ENCODE measurements around the gene MTMR2. TPM values are rescaled to one million over a fixed set of nuclear protein-coding genes. Genes with fewer than 3 reads are reported as not detected.

The MTMR2 gene
- total RNA-seq, 1 donor from 2014 or later = 37.3 TPM

- no peak for DNase-seq (ENCODE audit: extremely low read depth, low read depth, low spot score)
Observed at GRCh38 chr11:95918720-95919119, 5.2 kb downstream of the MTMR2 start.

DNA sequence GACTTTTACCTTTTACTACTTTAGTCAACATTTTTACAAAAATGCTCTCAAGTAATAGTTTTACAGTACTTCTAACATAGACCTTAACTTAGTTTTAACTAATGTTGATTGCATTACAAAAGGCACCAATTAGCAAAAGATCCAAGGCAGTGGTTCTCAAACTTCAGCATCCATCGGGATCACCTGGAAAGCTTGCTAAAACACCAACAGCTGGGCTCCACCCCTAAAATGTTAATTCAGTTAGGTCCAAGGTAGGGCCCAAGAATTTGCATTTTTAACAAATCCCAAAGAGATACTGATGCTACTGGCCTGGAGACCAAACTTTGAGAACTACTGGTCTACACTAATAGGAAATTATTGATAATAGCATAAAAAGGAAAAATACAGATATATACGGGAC, 5.9 kb downstream of the MTMR2 start:
- DNase-seq (ENCODE audit: extremely low read depth, low read depth, low spot score) = no peak

GRCh38 chr11:95917193-95918036, 6.5 kb downstream of the MTMR2 start:
- peak; percentile 99 for DNase-seq (ENCODE audit: extremely low read depth, low read depth, low spot score)

- no peak for DNase-seq (ENCODE audit: extremely low read depth, low read depth, low spot score)
Observed at GRCh38 chr11:95916049-95916448, 7.9 kb downstream of the MTMR2 start.

GRCh38 chr11:95915051-95915450, 8.9 kb downstream of the MTMR2 start:
- DNase-seq (ENCODE audit: extremely low read depth, low read depth, low spot score) = no peak

GRCh38 chr11:95913830-95914615, 9.9 kb downstream of the MTMR2 start:
- DNase-seq (ENCODE audit: extremely low read depth, low read depth, low spot score) = no peak

GRCh38 chr11:95912902-95913560, 10.9 kb downstream of the MTMR2 start:
- DNase-seq (ENCODE audit: extremely low read depth, low read depth, low spot score) = no peak

DNA sequence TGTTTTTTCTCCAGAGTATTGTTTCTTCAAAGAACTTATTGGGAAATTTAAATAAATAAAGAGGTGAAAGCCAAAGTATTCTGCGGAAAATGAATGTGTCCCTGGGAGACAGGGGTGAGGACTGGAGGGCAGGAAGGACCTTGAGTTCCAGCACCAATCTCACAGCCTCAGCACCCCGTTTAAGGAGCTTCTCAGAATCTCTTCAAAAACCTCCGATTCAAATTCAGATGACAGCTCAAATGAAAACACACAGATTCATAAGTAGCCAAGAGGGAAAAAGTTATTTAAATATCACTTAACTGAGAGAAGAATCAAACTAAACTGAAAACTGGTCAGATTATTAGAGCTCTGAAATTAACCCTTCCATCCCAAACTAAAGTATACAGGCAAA, 12.5 kb downstream of the MTMR2 start:
- no peak for DNase-seq (ENCODE audit: extremely low read depth, low read depth, low spot score)

DNA sequence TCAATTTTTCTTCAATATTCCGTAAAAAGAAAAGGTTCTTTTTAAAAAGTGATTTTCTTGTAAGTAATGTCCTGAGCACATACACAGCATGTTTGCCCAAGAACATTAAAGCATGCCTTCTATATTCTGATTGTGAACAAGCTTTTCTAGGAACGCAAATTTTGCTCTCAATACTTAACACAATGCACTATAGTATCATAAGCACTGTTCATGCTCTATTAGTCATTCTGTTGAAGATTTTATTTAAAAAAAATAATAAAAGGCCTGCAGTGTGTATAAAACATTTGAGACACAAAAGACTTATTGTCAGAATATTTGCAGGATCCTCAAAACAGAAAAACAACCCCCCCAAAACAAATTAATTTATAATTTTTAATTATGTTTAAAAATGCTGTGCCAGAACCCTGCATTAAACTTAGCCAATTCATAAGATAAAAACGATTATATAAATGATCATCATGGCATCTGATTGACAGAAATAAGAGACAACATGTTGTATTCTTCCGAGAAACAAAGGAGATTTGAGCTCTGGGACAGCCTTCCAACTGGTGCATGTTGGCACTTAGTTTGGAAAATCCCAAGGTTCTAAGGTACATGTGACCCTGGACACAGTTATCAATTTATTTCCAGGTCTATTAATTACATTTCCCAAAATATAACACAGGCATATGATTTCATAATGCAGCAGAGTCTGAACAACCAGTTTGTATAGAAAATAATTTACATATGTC, 13.1 kb downstream of the MTMR2 start:
- no peak for DNase-seq (ENCODE audit: extremely low read depth, low read depth, low spot score)

DNA sequence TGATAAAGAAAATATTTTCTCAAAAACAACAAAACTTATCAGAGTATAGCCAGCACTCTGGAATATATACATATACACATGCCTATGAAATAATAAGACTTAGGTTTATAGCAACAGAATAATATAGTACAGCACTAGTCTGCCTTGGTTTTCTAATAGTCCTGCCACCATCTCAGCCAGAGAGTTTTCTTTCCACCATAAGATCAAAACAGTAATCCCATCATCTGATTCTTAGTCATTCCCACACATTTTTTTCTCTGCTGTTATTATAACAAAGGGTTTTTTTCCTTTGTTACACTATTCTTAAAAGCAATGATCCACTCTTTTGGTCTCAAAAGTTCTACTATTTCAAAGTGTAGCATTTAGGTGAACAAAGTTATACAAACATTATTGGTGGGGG, 15.1 kb downstream of the MTMR2 start:
- no peak for DNase-seq (ENCODE audit: extremely low read depth, low read depth, low spot score)

DNA sequence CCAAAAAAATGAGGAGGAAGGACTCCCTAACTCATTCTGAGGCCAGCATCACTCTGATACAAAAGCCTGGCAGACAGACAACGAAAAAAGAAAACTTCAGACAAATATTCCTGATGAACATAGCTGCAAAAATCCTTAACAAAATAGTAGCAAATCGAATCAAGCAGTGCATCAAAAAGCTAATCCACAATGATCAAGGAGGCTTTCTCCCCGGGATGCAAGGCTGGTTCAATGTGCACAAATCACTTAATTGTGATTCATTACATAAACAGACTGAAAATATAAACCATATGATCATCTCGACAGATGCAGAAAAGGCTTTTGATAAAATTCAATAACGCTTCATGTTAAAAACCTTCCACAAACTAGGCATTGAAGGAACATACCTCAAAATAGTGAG, 16.4 kb downstream of the MTMR2 start:
- DNase-seq (ENCODE audit: extremely low read depth, low read depth, low spot score) = no peak

GRCh38 chr11:95904009-95904650, 19.8 kb downstream of the MTMR2 start:
- no peak for DNase-seq (ENCODE audit: extremely low read depth, low read depth, low spot score)

DNA sequence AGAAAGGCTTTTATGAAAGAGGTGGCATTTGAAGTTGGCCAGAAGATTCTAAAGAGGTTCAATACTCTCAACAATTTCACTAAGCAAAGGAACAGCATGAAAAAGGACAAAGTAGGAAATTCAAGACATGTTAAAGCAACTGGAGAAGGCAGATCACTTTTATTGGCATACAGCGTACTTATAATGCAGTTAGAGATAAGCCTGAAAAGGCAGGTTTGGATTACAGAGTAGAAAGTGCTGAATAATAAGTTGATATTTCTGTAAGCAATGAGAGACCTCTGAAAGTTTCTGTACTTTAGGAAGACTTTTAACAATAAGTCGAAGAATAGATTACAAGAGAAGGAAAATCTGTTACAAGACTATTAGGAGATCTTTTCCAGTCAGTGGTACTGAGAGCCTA, 25.1 kb downstream of the MTMR2 start:
- DNase-seq (ENCODE audit: extremely low read depth, low read depth, low spot score) = no peak

DNA sequence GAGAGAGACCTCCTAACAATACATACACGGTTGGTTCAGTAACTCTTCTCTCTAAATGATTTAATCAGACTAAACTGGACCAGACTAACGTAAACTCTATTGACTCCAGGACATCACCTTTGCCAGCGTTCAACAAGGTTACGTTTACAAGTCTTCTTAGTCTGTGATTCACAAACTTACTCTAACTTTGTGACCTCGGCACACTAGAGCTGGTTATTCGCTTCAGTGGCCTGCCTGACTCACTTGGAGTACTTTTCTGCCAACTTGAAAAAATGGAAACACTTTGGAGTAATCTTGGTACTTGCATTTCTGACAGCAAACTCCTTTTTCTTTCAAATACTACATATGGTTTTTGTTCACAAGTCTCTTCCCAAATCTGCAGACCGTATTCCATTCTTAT, 26.2 kb downstream of the MTMR2 start:
- no peak for DNase-seq (ENCODE audit: extremely low read depth, low read depth, low spot score)

DNA sequence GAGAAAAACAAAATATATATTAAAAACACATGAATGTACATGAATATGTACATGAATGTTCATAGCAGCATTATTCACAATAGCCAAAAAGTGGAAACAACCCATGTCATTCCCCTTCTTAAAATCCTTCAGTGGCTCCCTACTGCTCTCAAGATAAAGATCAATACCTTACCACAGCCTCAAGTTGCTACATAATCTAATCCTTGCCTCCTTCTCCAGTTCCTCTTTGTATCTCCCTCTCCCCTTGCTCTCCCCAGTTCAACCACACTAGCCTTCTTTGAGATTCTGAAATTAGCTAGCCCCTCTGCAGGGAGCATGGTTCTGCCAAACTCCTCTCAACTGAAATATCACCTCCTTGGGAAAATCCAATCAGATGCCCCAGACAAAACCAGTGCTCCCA, 28.1 kb downstream of the MTMR2 start:
- DNase-seq (ENCODE audit: extremely low read depth, low read depth, low spot score) = no peak

DNA sequence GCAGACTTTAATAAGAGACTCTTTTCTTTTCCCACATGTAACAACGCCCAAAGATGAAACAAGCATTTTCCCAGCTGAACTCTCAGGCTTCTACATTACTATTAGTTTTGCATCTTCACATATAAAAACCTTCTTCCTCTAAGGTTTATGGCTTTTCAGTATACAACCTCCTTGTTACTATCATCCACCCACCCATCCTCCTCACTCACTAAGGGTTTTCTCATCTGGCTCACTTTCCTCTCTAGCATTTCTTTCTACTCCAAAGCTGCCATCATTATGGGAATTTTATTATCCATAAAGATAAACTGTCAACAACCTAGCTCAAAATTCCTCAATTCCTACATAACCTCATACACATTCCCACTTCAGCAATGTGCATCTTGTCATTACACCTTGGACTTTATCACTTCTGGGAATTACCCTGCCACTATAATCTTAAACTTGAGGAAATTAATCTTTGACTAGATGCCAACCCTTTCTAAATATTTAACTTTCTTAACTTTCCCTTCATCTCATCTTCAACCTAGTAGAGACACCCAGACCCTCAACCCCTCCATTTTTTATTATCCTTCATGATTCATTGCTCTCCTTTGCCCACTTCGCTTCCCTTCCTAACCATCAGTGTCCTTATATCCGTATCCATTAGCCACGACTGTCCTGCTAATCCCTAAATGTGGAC, 30.9 kb downstream of the MTMR2 start:
- DNase-seq (ENCODE audit: extremely low read depth, low read depth, low spot score) = no peak

DNA sequence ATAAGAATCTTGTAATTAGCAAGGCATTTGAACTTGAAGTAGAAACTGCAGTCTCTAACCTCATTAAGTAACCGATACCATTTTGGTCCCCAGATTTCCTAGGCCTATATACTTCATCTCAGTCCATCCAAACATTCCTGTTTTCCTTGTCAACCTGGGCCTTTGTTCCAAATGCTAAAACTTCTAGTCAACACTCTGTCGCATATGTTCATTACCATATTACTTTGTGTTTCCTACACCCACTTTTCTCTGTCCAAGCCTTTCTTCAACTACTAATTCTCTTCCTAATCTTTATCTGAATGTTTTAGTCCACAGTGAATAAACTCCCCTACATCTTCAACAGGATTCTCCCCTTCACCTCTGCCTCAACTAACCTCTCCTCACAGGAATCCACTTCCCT, 31.4 kb downstream of the MTMR2 start:
- no peak for DNase-seq (ENCODE audit: extremely low read depth, low read depth, low spot score)

- no peak for DNase-seq (ENCODE audit: extremely low read depth, low read depth, low spot score)
Observed at GRCh38 chr11:95891423-95892170, 32.3 kb downstream of the MTMR2 start.

- no peak for DNase-seq (ENCODE audit: extremely low read depth, low read depth, low spot score)
Observed at GRCh38 chr11:95888852-95889251, 35.1 kb downstream of the MTMR2 start.

Measured in glomerular endothelial cell (primary cell).